GM12892 (cell line): ENCODE results near the gene KCTD16. TPM values are rescaled to one million over a fixed set of nuclear protein-coding genes. Genes with fewer than 3 reads are reported as not detected.

Experiments
- DNase-seq: peaks from one replicate; pipeline ENCODE4 v3.0.0; 2011; ENCODE audit not compliant: insufficient read length
- FAIRE-seq: peaks from 2 replicates; lab custom pipeline; 2011; peaks lifted over from hg19 to GRCh38; lab: Jason Lieb, UNC
- POLR2A ChIP-seq: IDR thresholded peaks from 2 replicates; pipeline ENCODE4 v1.6.1; 2011; ENCODE audit warnings: low read depth, low read length, control low read depth
- POLR2AphosphoS5 ChIP-seq: IDR thresholded peaks from 2 replicates; pipeline ENCODE4 v1.6.1; 2011; ENCODE audit warnings: low read depth, low read length, control low read depth
- TAF1 ChIP-seq: IDR thresholded peaks from 2 replicates; pipeline ENCODE4 v1.6.1; 2011; ENCODE audit warnings: low read depth, mild to moderate bottlenecking, control low read depth, low read length, borderline replicate concordance
- polyA plus RNA-seq: library from polyadenylated mRNA; unstranded; fragments of >200 nt; gene quantifications from one replicate; pipeline ENCODE4 v1.2.1, GENCODE V29; 2012; ENCODE audit warnings: missing spikeins, inconsistent platforms; ENCODE audit not compliant: missing spikeins

The KCTD16 gene
- 0.13 TPM for polyA plus RNA-seq

- FAIRE-seq, result peak; percentile 100
- TF ChIP-seq TAF1 (peak; percentile 68; the same call in 1 of the 2 replicates), POLR2A (peak; percentile 79), POLR2AphosphoS5 (peak; percentile 71; the same call in 1 of the 2 replicates)
- peak; percentile 69 for DNase-seq
Observed at GRCh38 chr5:144170276-144171024, at the start of gene KCTD16, which contains the start of gene YIPF5. Gene KCTD16 (plus strand): TSS chr5:144170873. Gene YIPF5 (minus strand): TSS chr5:144170659. CDS start chr5:144169955, 704 bp downstream.

- no peak for TF ChIP-seq TAF1
- TF ChIP-seq POLR2AphosphoS5, result no peak
- TF ChIP-seq POLR2A, result no peak
- DNase-seq (no peak), FAIRE-seq (no peak)
Observed at GRCh38 chr5:144121577-144121976, 49.1 kb upstream of the KCTD16 start.

GRCh38 chr5:144122081-144122480, 48.6 kb upstream of the KCTD16 start:
- no peak for DNase-seq
- no peak for FAIRE-seq
- TF ChIP-seq POLR2A, result no peak
- no peak for TF ChIP-seq POLR2AphosphoS5
- no peak for TF ChIP-seq TAF1

- FAIRE-seq, result no peak
- no peak for DNase-seq
- TF ChIP-seq POLR2AphosphoS5, result no peak
- no peak for TF ChIP-seq POLR2A
- no peak for TF ChIP-seq TAF1
Observed at GRCh38 chr5:144122641-144123040, 48.0 kb upstream of the KCTD16 start.

GRCh38 chr5:144125163-144125726, 45.4 kb upstream of the KCTD16 start:
- DNase-seq, result no peak
- FAIRE-seq, result no peak

GRCh38 chr5:144126707-144127106, 44.0 kb upstream of the KCTD16 start:
- TF ChIP-seq POLR2AphosphoS5 (no peak), POLR2A (no peak)
- DNase-seq, result no peak
- FAIRE-seq, result no peak

More at GRCh38 chr5:144125163-144125726, 45.4 kb upstream of the KCTD16 start:
- TF ChIP-seq POLR2A (no peak), TAF1 (no peak), POLR2AphosphoS5 (no peak)

GRCh38 chr5:144128844-144129243, 41.8 kb upstream of the KCTD16 start:
- FAIRE-seq, result no peak
- TF ChIP-seq POLR2A, result no peak
- TF ChIP-seq POLR2AphosphoS5, result no peak
- no peak for TF ChIP-seq TAF1
- DNase-seq, result no peak

GRCh38 chr5:144130306-144130705, 40.4 kb upstream of the KCTD16 start:
- TF ChIP-seq POLR2AphosphoS5 (no peak), TAF1 (no peak), POLR2A (no peak)
- FAIRE-seq (no peak), DNase-seq (no peak)

GRCh38 chr5:144131261-144131660, 39.4 kb upstream of the KCTD16 start:
- no peak for DNase-seq
- FAIRE-seq, result no peak
- no peak for TF ChIP-seq POLR2AphosphoS5
- TF ChIP-seq TAF1, result no peak
- TF ChIP-seq POLR2A, result no peak

- FAIRE-seq (peak; percentile 24), DNase-seq (no peak)
- TF ChIP-seq TAF1, result no peak
- TF ChIP-seq POLR2A, result no peak
- TF ChIP-seq POLR2AphosphoS5, result no peak
Observed at GRCh38 chr5:144133050-144133633, 37.5 kb upstream of the KCTD16 start.

- DNase-seq, result no peak
- no peak for TF ChIP-seq POLR2A
- TF ChIP-seq POLR2AphosphoS5, result no peak
- no peak for FAIRE-seq
Observed at GRCh38 chr5:144134194-144134826, 36.4 kb upstream of the KCTD16 start.
